OCI-LY3 (cell line): ENCODE results near the gene SPIN1.

ENCODE experiments used
- H2AFZ ChIP-seq: fragments of 200-600, 300-600 bp; shearing (Covaris generic); 2 replicates; pipeline ENCODE4 v1.6.0; 2014; ENCODE audit warnings: antibody characterized with exemption, low read depth, low read length
- H3K27ac ChIP-seq: fragments of 200-600, 300-600 bp; sonication (generic); 2 replicates; pipeline ENCODE4 v1.5.1; 2014; ENCODE audit warnings: mild to moderate bottlenecking, low read length, moderate library complexity, mixed read lengths
- H3K27me3 ChIP-seq: fragments of 200-600, 300-600 bp; sonication (generic); 2 replicates; pipeline ENCODE4 v1.6.1; 2014; ENCODE audit warnings: low read depth, low read length, mixed read lengths
- H3K36me3 ChIP-seq: fragments of 200-600, 300-600 bp; sonication (generic); replicated peaks from 2 replicates; pipeline ENCODE3; 2014; ENCODE audit warnings: low read depth, low read length, mixed read lengths
- H3K4me1 ChIP-seq: fragments of 300-600, 200-600 bp; sonication (generic); 2 replicates; pipeline ENCODE4 v1.6.1; 2014; ENCODE audit warnings: low read length, mixed read lengths
- H3K4me2 ChIP-seq: fragments of 200-600, 300-600 bp; sonication (generic); 2 replicates; pipeline ENCODE4 v1.6.1; 2014; ENCODE audit warnings: low read length, mixed read lengths
- H3K4me3 ChIP-seq: fragments of 300-600, 200-600 bp; sonication (generic); 2 replicates; pipeline ENCODE4 v1.5.1; 2014; ENCODE audit warnings: antibody characterized with exemption, mild to moderate bottlenecking, low read length, moderate library complexity
- H3K79me2 ChIP-seq: fragments of 300-600, 200-600 bp; shearing (Covaris generic); 2 replicates; pipeline ENCODE4 v1.6.1; 2014; ENCODE audit warnings: mild to moderate bottlenecking, low read length, mixed read lengths
- H3K9ac ChIP-seq: fragments of 300-600, 200-600 bp; shearing (Covaris generic); 2 replicates; pipeline ENCODE4 v1.6.0; 2014; ENCODE audit warnings: mild to moderate bottlenecking, low read length, moderate library complexity
- H3K9me3 ChIP-seq: fragments of 200-600, 300-600 bp; shearing (Covaris generic); 2 replicates; pipeline ENCODE4 v1.6.1; 2014; ENCODE audit warnings: low read length, mixed read lengths; ENCODE audit not compliant: insufficient read depth
- H4K20me1 ChIP-seq: fragments of 200-600, 300-600 bp; sonication (generic); 2 replicates; pipeline ENCODE4 v1.6.1; 2016; ENCODE audit warnings: low read length, mixed read lengths; ENCODE audit not compliant: insufficient read depth
- CTCF ChIP-seq: fragments of 200-600, 300-600 bp; sonication (generic); IDR thresholded peaks from 2 replicates; pipeline ENCODE4 v1.5.1; 2014; ENCODE audit warnings: antibody characterized with exemption, low read length, low read depth
- EZH2phosphoT487 ChIP-seq: fragments of 200-600 bp; shearing (Covaris generic); IDR thresholded peaks from 2 replicates; pipeline ENCODE4 v1.6.1; 2018; ENCODE audit warnings: antibody characterized with exemption, mixed run types, low read depth

SPIN1 gene

GRCh38 chr9:88435336-88435735, 47.1 kb downstream of the SPIN1 start:
- peaks cover 4% of the 10 kb centered on the region for H3K36me3 ChIP-seq
- H3K9ac ChIP-seq = no peak overlapping the region
- no peak for TF ChIP-seq CTCF
- TF ChIP-seq EZH2phosphoT487 = no peak
- H3K79me2 ChIP-seq = no peaks in the 10 kb centered on the region; the same call in 1 of the 2 replicates
- no peaks in the 10 kb centered on the region for H3K9me3 ChIP-seq
- no peaks in the 10 kb centered on the region for H3K4me1 ChIP-seq
- H4K20me1 ChIP-seq = no peaks in the 10 kb centered on the region
- H3K4me3 ChIP-seq = no peak overlapping the region
- H2AFZ ChIP-seq = no peak overlapping the region
- H3K4me2 ChIP-seq = no peak overlapping the region
- H3K27me3 ChIP-seq = no peaks in the 10 kb centered on the region
- H3K27ac ChIP-seq = no peak overlapping the region

- Histone ChIP-seq H2AFZ (no peak overlapping the region), H3K27me3 (no peaks in the 10 kb centered on the region), H3K27ac (no peak overlapping the region), H3K4me1 (no peaks in the 10 kb centered on the region), H3K4me2 (no peak overlapping the region), H3K9me3 (no peaks in the 10 kb centered on the region), H3K4me3 (no peak overlapping the region), H3K79me2 (peaks cover 4% of the 10 kb centered on the region), H3K9ac (no peak overlapping the region), H3K36me3 (peaks cover 4% of the 10 kb centered on the region), H4K20me1 (no peaks in the 10 kb centered on the region)
- TF ChIP-seq EZH2phosphoT487 (no peak), CTCF (no peak)
Observed at GRCh38 chr9:88436379-88436778, 48.1 kb downstream of the SPIN1 start.

GRCh38 chr9:88437210-88438146, 49.2 kb downstream of the SPIN1 start:
- Histone ChIP-seq H3K4me1 (no peaks in the 10 kb centered on the region), H3K27ac (no peak overlapping the region), H2AFZ (no peak overlapping the region), H3K79me2 (peaks cover 4% of the 10 kb centered on the region), H3K4me3 (no peak overlapping the region), H3K9me3 (no peaks in the 10 kb centered on the region), H3K9ac (no peak overlapping the region), H3K27me3 (no peaks in the 10 kb centered on the region), H3K36me3 (peaks cover 4% of the 10 kb centered on the region), H4K20me1 (no peaks in the 10 kb centered on the region), H3K4me2 (no peak overlapping the region)
- no peak for TF ChIP-seq EZH2phosphoT487

- TF ChIP-seq EZH2phosphoT487 (no peak), CTCF (no peak)
- Histone ChIP-seq H3K9me3 (no peaks in the 10 kb centered on the region), H4K20me1 (no peaks in the 10 kb centered on the region), H3K4me2 (no peak overlapping the region), H3K79me2 (peaks cover 4% of the 10 kb centered on the region), H3K36me3 (peaks cover 2% of the 10 kb centered on the region), H3K27ac (no peak overlapping the region), H3K27me3 (no peaks in the 10 kb centered on the region), H2AFZ (no peak overlapping the region), H3K4me3 (no peak overlapping the region), H3K4me1 (no peaks in the 10 kb centered on the region), H3K9ac (no peak overlapping the region)
Observed at GRCh38 chr9:88438811-88439210, 50.6 kb downstream of the SPIN1 start.
